ENCODE measurements around the gene TCERG1L.

GRCh38 chr10:131083915-131084790 is 227.4 kb downstream of the TCERG1L start:
- no peak for TF ChIP-seq CTCF (IDR thresholded peaks at IDR 0.05)
- TF ChIP-seq POLR2A (IDR thresholded peaks at IDR 0.05), result no peak
